HFFc6 (cell line): ENCODE data around the gene VPS9D1. TPM values are rescaled to one million over a fixed set of nuclear protein-coding genes. Genes with fewer than 3 reads are reported as not detected.

Experiments used
- DNase-seq: peaks from one replicate; pipeline ENCODE4 v3.0.0-alpha.2; 2018
- H3K27ac Mint-ChIP-seq: 2 replicates; pipeline ENCODE4 v1.8.0; 2020; ENCODE audit warnings: mild to moderate bottlenecking, mixed read lengths
- H3K27me3 Mint-ChIP-seq: 2 replicates; pipeline ENCODE4 v1.8.0; 2021; ENCODE audit warnings: mild to moderate bottlenecking, moderate library complexity, mixed read lengths; ENCODE audit not compliant: insufficient read depth
- H3K36me3 Mint-ChIP-seq: 2 replicates; pipeline ENCODE4 v1.8.0; 2021; ENCODE audit warnings: low read depth, mixed read lengths
- H3K4me1 Mint-ChIP-seq: 2 replicates; pipeline ENCODE4 v1.8.0; 2020; ENCODE audit warnings: low read depth, mixed read lengths
- H3K4me3 Mint-ChIP-seq: 2 replicates; pipeline ENCODE4 v1.8.0; 2020; ENCODE audit warnings: mild to moderate bottlenecking, moderate library complexity, mixed read lengths
- H3K9me3 Mint-ChIP-seq: 2 replicates; pipeline ENCODE4 v1.8.0; 2020; ENCODE audit warnings: mild to moderate bottlenecking, mixed read lengths
- total RNA-seq, 6 experiments: library from RNA; stranded (reverse); fragmentation: NEBNext Ultra II Directional; extraction: Animal tissue kit (Norgen Biotek cat#: 25700); gene quantifications; 2 replicates in 1 of 6; 3 replicates in 5 of 6; pipeline ENCODE4 v1.2.3, GENCODE V29; 2021
- TF ChIP-seq, protein P1 (sequence below): fragments of 200-600 bp; sonication (generic); IDR thresholded peaks from 2 replicates; pipeline ENCODE4 v1.5.0; 2021; ENCODE audit warnings: antibody characterized with exemption, mild to moderate bottlenecking

VPS9D1 gene
- total RNA-seq, 6 experiments from 2014 or later = 12.7 to 19.3 (median 16.1) TPM

GRCh38 chr16:89710709-89711564, 9.8 kb downstream of the VPS9D1 start:
- no peak overlapping the region for H3K27ac Mint-ChIP-seq
- no peak for DNase-seq
- H3K36me3 Mint-ChIP-seq = peaks cover 5% of the 10 kb centered on the region; the same call in 1 of the 2 replicates
- TF ChIP-seq, protein P1, sequence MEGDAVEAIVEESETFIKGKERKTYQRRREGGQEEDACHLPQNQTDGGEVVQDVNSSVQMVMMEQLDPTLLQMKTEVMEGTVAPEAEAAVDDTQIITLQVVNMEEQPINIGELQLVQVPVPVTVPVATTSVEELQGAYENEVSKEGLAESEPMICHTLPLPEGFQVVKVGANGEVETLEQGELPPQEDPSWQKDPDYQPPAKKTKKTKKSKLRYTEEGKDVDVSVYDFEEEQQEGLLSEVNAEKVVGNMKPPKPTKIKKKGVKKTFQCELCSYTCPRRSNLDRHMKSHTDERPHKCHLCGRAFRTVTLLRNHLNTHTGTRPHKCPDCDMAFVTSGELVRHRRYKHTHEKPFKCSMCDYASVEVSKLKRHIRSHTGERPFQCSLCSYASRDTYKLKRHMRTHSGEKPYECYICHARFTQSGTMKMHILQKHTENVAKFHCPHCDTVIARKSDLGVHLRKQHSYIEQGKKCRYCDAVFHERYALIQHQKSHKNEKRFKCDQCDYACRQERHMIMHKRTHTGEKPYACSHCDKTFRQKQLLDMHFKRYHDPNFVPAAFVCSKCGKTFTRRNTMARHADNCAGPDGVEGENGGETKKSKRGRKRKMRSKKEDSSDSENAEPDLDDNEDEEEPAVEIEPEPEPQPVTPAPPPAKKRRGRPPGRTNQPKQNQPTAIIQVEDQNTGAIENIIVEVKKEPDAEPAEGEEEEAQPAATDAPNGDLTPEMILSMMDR = no peak
- peaks cover 2% of the 10 kb centered on the region; the same call in 1 of the 2 replicates for H3K27me3 Mint-ChIP-seq
- H3K9me3 Mint-ChIP-seq = no peaks in the 10 kb centered on the region
- no peaks in the 10 kb centered on the region for H3K4me1 Mint-ChIP-seq
- H3K4me3 Mint-ChIP-seq = no peak overlapping the region

DNA sequence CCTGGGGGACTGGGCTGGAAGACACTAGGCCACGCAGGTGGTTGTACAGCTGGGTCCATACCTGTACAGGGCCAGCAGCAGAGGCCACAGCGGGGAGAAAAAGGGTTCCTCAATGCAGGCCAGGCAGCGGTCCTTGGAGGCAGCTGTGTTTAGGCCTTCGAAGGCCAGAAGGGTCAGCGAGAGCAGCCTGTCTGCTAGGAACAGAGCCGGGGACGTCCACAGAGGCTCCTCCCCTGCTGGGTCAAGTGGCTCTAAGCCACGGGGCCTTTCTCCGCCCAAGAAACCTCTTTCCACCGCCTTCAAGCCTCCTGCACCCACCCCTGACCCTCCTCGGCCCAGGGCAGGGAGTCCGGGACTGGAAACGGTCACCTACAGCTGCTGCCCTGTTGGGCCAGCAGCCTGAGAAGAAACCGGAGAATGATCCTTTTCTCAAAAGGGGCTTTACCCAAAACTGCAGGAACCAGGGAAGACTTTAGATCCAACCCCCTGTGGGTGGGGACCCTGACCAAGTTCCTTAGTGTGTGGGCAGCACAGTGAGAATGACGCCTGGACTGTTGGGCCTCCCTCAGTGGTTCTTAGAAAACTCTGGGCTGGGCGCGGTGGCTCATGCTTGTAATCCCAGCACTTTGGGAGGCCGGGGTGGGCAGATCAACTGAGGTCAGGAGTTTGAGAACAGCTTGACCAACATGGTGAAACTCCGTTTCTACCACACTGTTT, 10.8 kb downstream of the VPS9D1 start:
- TF ChIP-seq, protein P1 = no peak
- no peak for DNase-seq
- H3K27ac Mint-ChIP-seq = no peak overlapping the region
- H3K4me1 Mint-ChIP-seq = no peaks in the 10 kb centered on the region
- no peaks in the 10 kb centered on the region for H3K9me3 Mint-ChIP-seq
- peaks cover 3% of the 10 kb centered on the region; the same call in 1 of the 2 replicates for H3K36me3 Mint-ChIP-seq
- no peak overlapping the region for H3K4me3 Mint-ChIP-seq
- H3K27me3 Mint-ChIP-seq = peaks cover 2% of the 10 kb centered on the region; the same call in 1 of the 2 replicates

DNA sequence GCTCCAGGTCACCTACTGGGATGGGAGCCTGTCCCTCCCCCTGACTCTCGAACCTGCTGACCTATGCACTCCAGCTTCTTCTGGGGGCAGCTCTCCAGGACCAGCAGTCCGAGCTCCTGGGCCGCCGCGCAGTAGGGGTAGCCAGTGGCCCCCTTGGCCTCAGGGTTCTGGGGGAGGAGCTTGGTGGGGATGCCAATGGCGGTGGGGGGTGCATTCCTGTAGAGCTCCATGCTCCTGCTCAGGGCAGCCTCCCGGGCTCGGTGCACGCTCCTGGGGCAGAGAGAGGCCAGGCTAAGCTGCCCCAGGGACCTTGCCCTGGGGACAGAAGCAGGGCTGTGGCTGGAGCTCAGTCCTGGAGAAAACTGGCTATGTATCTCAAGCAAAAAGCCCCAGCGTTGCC, 11.5 kb downstream of the VPS9D1 start:
- H3K9me3 Mint-ChIP-seq = no peaks in the 10 kb centered on the region
- H3K4me1 Mint-ChIP-seq = no peaks in the 10 kb centered on the region

GRCh38 chr16:89708481-89708931, 12.2 kb downstream of the VPS9D1 start:
- TF ChIP-seq, protein P1 = no peak
- Mint-ChIP-seq H3K4me1 (no peaks in the 10 kb centered on the region), H3K27me3 (peaks cover 4% of the 10 kb centered on the region; the same call in 1 of the 2 replicates), H3K9me3 (no peaks in the 10 kb centered on the region), H3K27ac (no peak overlapping the region), H3K4me3 (no peak overlapping the region), H3K36me3 (no peaks in the 10 kb centered on the region)
- no peak for DNase-seq

More for the DNA sequence above, 11.5 kb downstream of the VPS9D1 start:
- TF ChIP-seq, protein P1 = no peak
- no peak overlapping the region for H3K4me3 Mint-ChIP-seq
- peaks cover 2% of the 10 kb centered on the region; the same call in 1 of the 2 replicates for H3K27me3 Mint-ChIP-seq
- no peaks in the 10 kb centered on the region for H3K36me3 Mint-ChIP-seq
- DNase-seq = no peak
- no peak overlapping the region for H3K27ac Mint-ChIP-seq

DNA sequence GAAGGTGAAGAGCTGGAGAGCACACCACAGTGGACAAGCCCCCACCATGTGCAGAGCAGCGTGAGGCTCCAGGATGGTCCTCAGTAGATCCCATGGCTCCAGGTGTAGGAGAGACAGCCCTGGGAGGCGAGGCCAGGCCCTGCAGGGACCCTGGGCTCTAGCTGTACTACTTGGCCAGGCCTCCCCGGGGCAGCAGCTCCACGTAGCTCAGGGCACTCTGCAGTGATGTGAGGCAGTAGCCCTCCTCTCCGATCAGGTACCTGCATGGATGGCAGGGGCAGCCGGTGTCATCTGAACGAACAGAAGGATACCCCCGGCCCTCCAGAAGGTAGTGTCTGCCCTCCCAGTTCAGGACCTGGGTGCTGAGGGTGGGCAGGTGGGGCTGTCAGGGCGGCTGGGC, 13.0 kb downstream of the VPS9D1 start:
- TF ChIP-seq, protein P1 = no peak
- Mint-ChIP-seq H3K4me1 (no peaks in the 10 kb centered on the region), H3K27ac (no peak overlapping the region), H3K27me3 (peaks cover 4% of the 10 kb centered on the region; the same call in 1 of the 2 replicates), H3K9me3 (no peaks in the 10 kb centered on the region), H3K4me3 (no peak overlapping the region), H3K36me3 (no peaks in the 10 kb centered on the region)
- no peak for DNase-seq
